ENCODE data around the gene PCOLCE2. TPM values are rescaled to one million over a fixed set of nuclear protein-coding genes. Genes with fewer than 3 reads are reported as not detected.

PCOLCE2 gene
- total RNA-seq, 1 experiment from 2014 or later: 13.5 TPM

GRCh38 chr3:142837526-142837925 lies 51.4 kb downstream of the PCOLCE2 start:
- ChIA-PET CTCF (no interaction called here), POLR2A (no interaction called here)
- Mint-ChIP-seq H3K27me3 (ENCODE audit: low read depth) (no peaks in the 10 kb centered on the region), H3K4me1 (no peaks in the 10 kb centered on the region), H3K27ac (no peak overlapping the region), H3K4me3 (no peak overlapping the region), H3K36me3 (peaks cover 8% of the 10 kb centered on the region), H3K9me3 (peaks cover 8% of the 10 kb centered on the region)
- DNase-seq (ENCODE audit: low spot score) (no peak), ATAC-seq (no peak)
- no peak for TF ChIP-seq JAZF1 (CRISPR knock-in tag; IDR thresholded peaks at IDR 0.05)
- no peak for TF ChIP-seq NR2C2 (CRISPR knock-in tag; IDR thresholded peaks at IDR 0.05)
- no peak for TF ChIP-seq MLX (CRISPR knock-in tag; IDR thresholded peaks at IDR 0.05)
- TF ChIP-seq PREB (CRISPR knock-in tag; IDR thresholded peaks at IDR 0.05; ENCODE audit: borderline replicate concordance): no peak
- no peak for TF ChIP-seq AFF4 (CRISPR knock-in tag; IDR thresholded peaks at IDR 0.05; ENCODE audit: borderline replicate concordance)
- TF ChIP-seq ESRRA (CRISPR knock-in tag; IDR thresholded peaks at IDR 0.05; ENCODE audit: borderline replicate concordance): no peak
- TF ChIP-seq AR (CRISPR knock-in tag; IDR thresholded peaks at IDR 0.05): no peak
- TF ChIP-seq ATF3 (CRISPR knock-in tag; conservative IDR thresholded peaks at IDR 0.05): no peak
- TF ChIP-seq NR3C1 (CRISPR knock-in tag; conservative IDR thresholded peaks at IDR 0.05; ENCODE audit: low read depth): no peak
- no peak for TF ChIP-seq ZNF219 (CRISPR knock-in tag; IDR thresholded peaks at IDR 0.05; ENCODE audit: borderline replicate concordance)
- TF ChIP-seq MYBL2 (CRISPR knock-in tag; IDR thresholded peaks at IDR 0.05): no peak
- TF ChIP-seq ZNF416 (CRISPR knock-in tag; IDR thresholded peaks at IDR 0.05): no peak
- no peak for TF ChIP-seq SMAD3 (CRISPR knock-in tag; IDR thresholded peaks at IDR 0.05; ENCODE audit: borderline replicate concordance)
- no peak for TF ChIP-seq IRF1 (CRISPR knock-in tag; IDR thresholded peaks at IDR 0.05)
- TF ChIP-seq ZNF138 (CRISPR knock-in tag; conservative IDR thresholded peaks at IDR 0.05): no peak
- no peak for TF ChIP-seq E2F4 (CRISPR knock-in tag; IDR thresholded peaks at IDR 0.05; ENCODE audit: borderline replicate concordance, low read depth)
- TF ChIP-seq STAT6 (CRISPR knock-in tag; conservative IDR thresholded peaks at IDR 0.05; ENCODE audit: low read depth): no peak
- TF ChIP-seq ATF6 (CRISPR knock-in tag; IDR thresholded peaks at IDR 0.05): no peak
- TF ChIP-seq MXD4 (CRISPR knock-in tag; IDR thresholded peaks at IDR 0.05; ENCODE audit: borderline replicate concordance): no peak
